HEK293T (cell line): ENCODE measurements around the gene MCCD1.
A peak's percentile ranks its signal among the peaks of the same experiment; 100 is the strongest.

Source experiments
- BHLHE40 ChIP-seq: fragments of 450-650 bp; IDR thresholded peaks from 2 replicates; pipeline ENCODE4 v1.6.1; 2016; ENCODE audit warnings: mild to moderate bottlenecking, moderate library complexity, borderline replicate concordance
- CTBP1 ChIP-seq: fragments of 450-650 bp; IDR thresholded peaks from 2 replicates; pipeline ENCODE4 v1.6.1; 2016; ENCODE audit warnings: borderline replicate concordance
- FOXA1 ChIP-seq: fragments of 450-650 bp; IDR thresholded peaks from 2 replicates; pipeline ENCODE4 v1.6.1; 2016; ENCODE audit warnings: mild to moderate bottlenecking
- FOXK2 ChIP-seq: fragments of 450-650 bp; IDR thresholded peaks from 2 replicates; pipeline ENCODE4 v1.6.1; 2016; ENCODE audit warnings: mild to moderate bottlenecking
- FOXM1 ChIP-seq: fragments of 450-650 bp; IDR thresholded peaks from 2 replicates; pipeline ENCODE4 v1.6.1; 2017; ENCODE audit warnings: mild to moderate bottlenecking, borderline replicate concordance
- LEF1 ChIP-seq: fragments of 450-650 bp; IDR thresholded peaks from 2 replicates; pipeline ENCODE4 v1.6.1; 2017; ENCODE audit warnings: mild to moderate bottlenecking, borderline replicate concordance
- NFRKB ChIP-seq: fragments of 450-650 bp; IDR thresholded peaks from 2 replicates; pipeline ENCODE4 v1.6.1; 2016; ENCODE audit warnings: mild to moderate bottlenecking, moderate library complexity
- TARDBP ChIP-seq: fragments of 450-650 bp; IDR thresholded peaks from 2 replicates; pipeline ENCODE4 v1.6.1; 2016
- ZNF384 ChIP-seq: fragments of 450-650 bp; IDR thresholded peaks from 2 replicates; pipeline ENCODE4 v1.6.1; 2016
- TF ChIP-seq, protein P1 (sequence below): fragments of 450-650 bp; IDR thresholded peaks from 2 replicates; pipeline ENCODE4 v1.6.1; 2016

DNA sequence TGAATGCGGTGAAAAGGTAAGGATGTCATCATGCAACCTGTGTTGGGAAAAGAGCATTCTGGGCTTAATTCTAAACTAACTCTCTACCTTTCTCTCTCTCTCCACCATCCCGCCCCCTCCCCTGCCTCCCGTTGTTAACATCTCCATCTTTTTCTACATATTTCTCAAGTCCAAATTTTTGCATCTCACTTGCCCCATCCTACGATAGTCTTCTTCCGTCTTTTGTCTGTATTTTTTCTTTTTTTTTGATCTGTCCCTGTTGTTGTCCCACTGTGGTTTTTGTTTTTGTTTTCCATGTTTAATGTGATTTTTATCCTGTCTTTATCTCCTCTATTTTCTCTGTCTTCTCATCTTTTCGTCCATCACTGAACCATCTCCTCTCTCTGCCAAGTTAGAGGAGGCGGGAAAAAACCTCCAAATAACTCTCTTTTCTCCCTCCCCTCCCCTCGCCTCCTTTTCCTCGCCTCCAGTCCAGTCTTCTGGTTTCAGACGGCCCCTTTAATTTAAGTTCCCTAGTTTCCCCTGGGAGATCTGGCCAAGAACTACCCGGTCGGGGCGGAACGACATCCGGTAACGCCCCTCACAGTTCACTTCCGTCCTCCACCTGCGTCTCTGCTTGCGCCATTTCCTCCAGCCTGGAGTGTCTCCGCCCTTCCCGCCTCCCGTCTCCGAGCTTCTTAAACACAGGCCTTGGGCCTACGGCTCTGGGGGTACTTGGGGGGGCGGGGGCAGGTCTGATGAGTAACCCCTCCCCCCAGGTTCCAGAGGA lies 18.4 kb downstream of the MCCD1 start, which contains the start of gene NFKBIL1:
- 0 out of 2 replicates have a peak, but pooled peaks have one; percentile 15 for TF ChIP-seq NFRKB
- no peak for TF ChIP-seq ZNF384
- peak; percentile 79 for TF ChIP-seq CTBP1
- no peak for TF ChIP-seq FOXK2
- TF ChIP-seq LEF1 = no peak
- 0 out of 2 replicates have a peak, but pooled peaks have one; percentile 56 for TF ChIP-seq FOXM1
- TF ChIP-seq BHLHE40 = no peak
- TF ChIP-seq FOXA1 = no peak
- TF ChIP-seq TARDBP = no peak
- TF ChIP-seq, protein P1, sequence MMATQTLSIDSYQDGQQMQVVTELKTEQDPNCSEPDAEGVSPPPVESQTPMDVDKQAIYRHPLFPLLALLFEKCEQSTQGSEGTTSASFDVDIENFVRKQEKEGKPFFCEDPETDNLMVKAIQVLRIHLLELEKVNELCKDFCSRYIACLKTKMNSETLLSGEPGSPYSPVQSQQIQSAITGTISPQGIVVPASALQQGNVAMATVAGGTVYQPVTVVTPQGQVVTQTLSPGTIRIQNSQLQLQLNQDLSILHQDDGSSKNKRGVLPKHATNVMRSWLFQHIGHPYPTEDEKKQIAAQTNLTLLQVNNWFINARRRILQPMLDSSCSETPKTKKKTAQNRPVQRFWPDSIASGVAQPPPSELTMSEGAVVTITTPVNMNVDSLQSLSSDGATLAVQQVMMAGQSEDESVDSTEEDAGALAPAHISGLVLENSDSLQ = peak; percentile 77
